Measurements from ENCODE around the gene LRRC75A. TPM values are rescaled to one million over a fixed set of nuclear protein-coding genes. Genes with fewer than 3 reads are reported as not detected.

Gene LRRC75A
- total and polyA plus RNA-seq, 2 experiments from 2014 or later = 10.7 to 18.0 TPM

DNA sequence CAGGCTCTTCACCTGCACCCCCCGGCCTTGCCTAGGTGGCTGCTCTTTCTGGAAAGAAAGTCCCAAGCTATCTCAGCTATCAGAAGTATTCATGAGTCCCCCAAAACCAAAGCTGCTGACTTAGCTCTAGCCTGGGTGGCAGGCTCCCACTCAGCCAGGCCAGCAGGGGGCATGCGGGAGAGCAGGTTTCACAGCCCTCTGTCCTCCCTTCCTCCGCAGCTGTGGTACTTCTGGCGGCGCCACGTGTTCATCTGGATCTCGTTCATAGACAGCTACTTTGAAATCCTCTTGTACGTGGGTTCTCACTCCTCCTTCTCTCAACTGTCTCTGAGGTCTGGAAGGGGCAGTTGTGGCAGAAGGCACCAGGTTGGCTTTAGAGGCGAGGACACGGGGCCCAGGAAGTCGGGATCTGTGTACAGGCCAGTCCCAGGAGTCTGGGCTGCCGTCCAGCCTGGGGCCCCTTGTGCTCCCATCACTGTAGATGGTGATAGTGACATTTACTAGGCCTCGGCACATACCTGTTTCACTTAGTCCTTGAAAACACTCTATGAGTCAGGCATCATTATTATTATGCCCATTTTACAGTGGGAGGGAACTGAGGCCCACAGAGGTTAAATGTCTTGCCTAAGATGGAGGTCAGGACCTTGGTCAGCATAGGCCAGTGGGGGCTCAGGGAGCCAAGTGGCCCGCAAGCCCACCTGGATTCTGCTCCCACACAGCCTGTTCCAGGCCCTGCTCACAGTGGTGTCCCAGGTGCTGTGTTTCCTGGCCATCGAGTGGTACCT lies 63.7 kb downstream of the LRRC75A start:
- WGBS (ENCODE audit: low lambda C conversion rate, missing lambda C conversion rate) = 65% methylated on average over 15 of the region's 15 CpGs
- Histone ChIP-seq H3K4me2 (no peak overlapping the region), H2AFZ (no peak overlapping the region)

GRCh38 chr17:16427020-16427419 lies 65.0 kb downstream of the LRRC75A start:
- no peaks in the 10 kb centered on the region for H4K20me1 ChIP-seq (ENCODE audit: insufficient read depth, poor library complexity, severe bottlenecking)
- H3K4me3 ChIP-seq = no peak overlapping the region
- no peaks in the 10 kb centered on the region for H3K79me2 ChIP-seq
- no peaks in the 10 kb centered on the region for H3K4me1 ChIP-seq (ENCODE audit: insufficient read depth)
- H2AFZ ChIP-seq = no peak overlapping the region
- H3K9me2 ChIP-seq (replicated peaks; ENCODE audit: insufficient read depth) = no peaks in the 10 kb centered on the region
- H3K36me3 ChIP-seq (replicated peaks; ENCODE audit: insufficient read depth, low read depth) = no peaks in the 10 kb centered on the region
- H3K4me2 ChIP-seq = no peak overlapping the region
- DNase-seq (ENCODE audit: low spot score) = no peak
- 98% methylated on average over 3 of the region's 3 CpGs for WGBS (ENCODE audit: low lambda C conversion rate, missing lambda C conversion rate)
- H3K9me3 ChIP-seq (ENCODE audit: low read depth) = no peaks in the 10 kb centered on the region
- no peak for TF ChIP-seq EZH2 (IDR thresholded peaks at IDR 0.05; ENCODE audit: borderline replicate concordance)
- TF ChIP-seq EZH2phosphoT487 (IDR thresholded peaks at IDR 0.05; ENCODE audit: low read depth, severe bottlenecking, unreplicated experiment) = no peak
- TF ChIP-seq CTCF (IDR thresholded peaks at IDR 0.05; ENCODE audit: poor library complexity) = no peak
- no peak overlapping the region for H3K27ac ChIP-seq
- no peaks in the 10 kb centered on the region for H3K27me3 ChIP-seq

More for the DNA sequence above, 63.7 kb downstream of the LRRC75A start:
- peak; percentile 74 for DNase-seq (ENCODE audit: low spot score)
- no peak overlapping the region for H3K27ac ChIP-seq
- H3K9me2 ChIP-seq (replicated peaks; ENCODE audit: insufficient read depth) = no peaks in the 10 kb centered on the region
- H3K4me3 ChIP-seq = no peak overlapping the region
- TF ChIP-seq EZH2 (IDR thresholded peaks at IDR 0.05; ENCODE audit: borderline replicate concordance) (no peak), EZH2phosphoT487 (IDR thresholded peaks at IDR 0.05; ENCODE audit: low read depth, severe bottlenecking, unreplicated experiment) (no peak), CTCF (IDR thresholded peaks at IDR 0.05; ENCODE audit: poor library complexity) (peak; percentile 54)
- H4K20me1 ChIP-seq (ENCODE audit: insufficient read depth, poor library complexity, severe bottlenecking) = no peaks in the 10 kb centered on the region
- no peaks in the 10 kb centered on the region for H3K27me3 ChIP-seq
- H3K9me3 ChIP-seq (ENCODE audit: low read depth) = no peaks in the 10 kb centered on the region
- H3K79me2 ChIP-seq = no peaks in the 10 kb centered on the region
- H3K4me1 ChIP-seq (ENCODE audit: insufficient read depth) = no peaks in the 10 kb centered on the region
- no peaks in the 10 kb centered on the region for H3K36me3 ChIP-seq (replicated peaks; ENCODE audit: insufficient read depth, low read depth)

- Histone ChIP-seq H3K27me3 (no peaks in the 10 kb centered on the region), H3K36me3 (replicated peaks; ENCODE audit: insufficient read depth, low read depth) (no peaks in the 10 kb centered on the region), H3K27ac (no peak overlapping the region), H3K4me3 (no peak overlapping the region), H3K9me3 (ENCODE audit: low read depth) (no peaks in the 10 kb centered on the region), H3K79me2 (no peaks in the 10 kb centered on the region), H3K9me2 (replicated peaks; ENCODE audit: insufficient read depth) (no peaks in the 10 kb centered on the region), H2AFZ (no peak overlapping the region), H3K4me1 (ENCODE audit: insufficient read depth) (no peaks in the 10 kb centered on the region), H4K20me1 (ENCODE audit: insufficient read depth, poor library complexity, severe bottlenecking) (no peaks in the 10 kb centered on the region), H3K4me2 (no peak overlapping the region)
- WGBS (ENCODE audit: low lambda C conversion rate, missing lambda C conversion rate) = 77% methylated on average over 20 of the region's 20 CpGs
- TF ChIP-seq EZH2 (IDR thresholded peaks at IDR 0.05; ENCODE audit: borderline replicate concordance) = no peak
- TF ChIP-seq CTCF (IDR thresholded peaks at IDR 0.05; ENCODE audit: poor library complexity) = no peak
- no peak for TF ChIP-seq EZH2phosphoT487 (IDR thresholded peaks at IDR 0.05; ENCODE audit: low read depth, severe bottlenecking, unreplicated experiment)
- peak; percentile 16 for DNase-seq (ENCODE audit: low spot score)
Measured at GRCh38 chr17:16425698-16426659, 66.0 kb downstream of the LRRC75A start.
